Skeletal muscle satellite cell (primary cell): Measurements from ENCODE around the gene MTAP.

Source experiments
- H3K27me3 ChIP-seq: 2 replicates; pipeline ENCODE4 v1.7.0; 2013; ENCODE audit warnings: low read length; ENCODE audit not compliant: control insufficient read depth, insufficient read depth
- H3K36me3 ChIP-seq: 2 replicates; pipeline ENCODE4 v1.7.0; 2013; ENCODE audit warnings: mild to moderate bottlenecking, control low read depth, low read length; ENCODE audit not compliant: insufficient read depth
- H3K4me1 ChIP-seq: 2 replicates; pipeline ENCODE4 v1.7.0; 2013; ENCODE audit warnings: low read length; ENCODE audit not compliant: control insufficient read depth, insufficient read depth
- H3K4me2 ChIP-seq: 2 replicates; pipeline ENCODE4 v1.7.0; 2013; ENCODE audit warnings: mild to moderate bottlenecking, low read length
- H3K4me3 ChIP-seq: 2 replicates; pipeline ENCODE4 v1.7.0; 2013; ENCODE audit warnings: low read length
- H3K9ac ChIP-seq: 2 replicates; pipeline ENCODE4 v1.7.0; 2013; ENCODE audit warnings: mild to moderate bottlenecking, low read depth, low read length, moderate library complexity
- H3K9me3 ChIP-seq: replicated peaks from 2 replicates; pipeline ENCODE4 v1.7.0; 2013; ENCODE audit warnings: mild to moderate bottlenecking, control low read depth, low read length

The MTAP gene

GRCh38 chr9:21804791-21805190 is 2.4 kb downstream of the MTAP start:
- peak overlapping the region; percentile 95 for H3K4me2 ChIP-seq
- peaks cover 23% of the 10 kb centered on the region for H3K36me3 ChIP-seq
- H3K4me1 ChIP-seq, result peaks cover 30% of the 10 kb centered on the region
- no peaks in the 10 kb centered on the region for H3K9me3 ChIP-seq
- H3K27me3 ChIP-seq, result no peaks in the 10 kb centered on the region
- peak overlapping the region; percentile 85 for H3K4me3 ChIP-seq
- no peak overlapping the region for H3K9ac ChIP-seq

- no peak overlapping the region for H3K4me2 ChIP-seq
- no peaks in the 10 kb centered on the region for H3K27me3 ChIP-seq
- H3K36me3 ChIP-seq, result peaks cover 41% of the 10 kb centered on the region
- peaks cover 42% of the 10 kb centered on the region for H3K4me1 ChIP-seq
- no peak overlapping the region for H3K4me3 ChIP-seq
- H3K9me3 ChIP-seq, result no peaks in the 10 kb centered on the region
- H3K9ac ChIP-seq, result no peak overlapping the region
These were observed 4.2 kb downstream of the MTAP start for GRCh38 chr9:21806644-21807043.

- Histone ChIP-seq H3K27me3 (no peaks in the 10 kb centered on the region), H3K9ac (peak overlapping the region; percentile 28), H3K4me3 (no peak overlapping the region), H3K4me1 (peaks cover 39% of the 10 kb centered on the region), H3K9me3 (no peaks in the 10 kb centered on the region), H3K36me3 (peaks cover 44% of the 10 kb centered on the region), H3K4me2 (peak overlapping the region; percentile 63)
These were observed 8.0 kb downstream of the MTAP start for GRCh38 chr9:21810388-21810787.

DNA sequence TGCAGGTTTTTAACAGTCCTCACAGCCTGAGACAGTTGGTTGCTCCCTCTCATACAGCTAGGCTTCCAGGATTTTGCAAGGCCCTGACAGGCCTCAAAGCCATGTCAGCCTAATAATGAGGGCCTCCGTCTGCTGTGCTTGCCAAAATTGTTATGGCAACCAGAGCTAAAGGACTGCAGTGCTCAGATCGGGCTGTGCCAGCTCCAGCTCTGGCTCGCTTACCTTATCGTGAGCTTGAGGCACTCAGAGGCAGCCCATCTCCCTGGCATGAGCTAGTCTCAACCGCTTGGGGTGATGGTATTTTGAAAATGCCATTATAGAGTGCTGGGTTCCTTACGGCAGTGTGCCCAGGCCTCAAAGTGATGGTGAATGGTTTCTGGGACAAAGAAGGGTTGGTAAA is 8.4 kb downstream of the MTAP start:
- Histone ChIP-seq H3K4me2 (no peak overlapping the region), H3K36me3 (peaks cover 45% of the 10 kb centered on the region), H3K27me3 (no peaks in the 10 kb centered on the region), H3K4me3 (no peak overlapping the region), H3K9me3 (no peaks in the 10 kb centered on the region), H3K4me1 (peaks cover 35% of the 10 kb centered on the region), H3K9ac (peak overlapping the region; percentile 28)

DNA sequence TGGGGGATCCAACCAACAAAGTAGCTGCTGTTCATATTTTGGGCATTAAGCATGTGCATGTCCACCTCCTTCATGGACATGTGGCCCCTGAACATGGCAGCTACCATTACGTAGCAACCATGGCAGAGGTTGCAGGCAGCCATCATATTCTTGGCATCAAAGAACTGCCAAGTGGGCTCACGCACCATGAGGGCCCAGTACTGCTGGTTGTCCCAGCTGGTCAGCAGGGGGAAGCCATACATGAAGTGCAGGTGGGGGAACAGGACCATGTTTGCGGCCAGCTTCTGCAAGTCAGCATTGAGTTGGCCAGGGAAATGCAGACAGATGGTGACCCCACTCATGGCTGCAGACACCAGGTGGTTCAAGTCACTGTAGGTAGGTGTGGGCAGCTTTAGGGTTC is 9.5 kb downstream of the MTAP start:
- no peak overlapping the region for H3K4me3 ChIP-seq
- peaks cover 35% of the 10 kb centered on the region for H3K4me1 ChIP-seq
- H3K27me3 ChIP-seq, result no peaks in the 10 kb centered on the region
- H3K9ac ChIP-seq, result peak overlapping the region; percentile 47
- peaks cover 55% of the 10 kb centered on the region for H3K36me3 ChIP-seq
- no peaks in the 10 kb centered on the region for H3K9me3 ChIP-seq
- no peak overlapping the region for H3K4me2 ChIP-seq

DNA sequence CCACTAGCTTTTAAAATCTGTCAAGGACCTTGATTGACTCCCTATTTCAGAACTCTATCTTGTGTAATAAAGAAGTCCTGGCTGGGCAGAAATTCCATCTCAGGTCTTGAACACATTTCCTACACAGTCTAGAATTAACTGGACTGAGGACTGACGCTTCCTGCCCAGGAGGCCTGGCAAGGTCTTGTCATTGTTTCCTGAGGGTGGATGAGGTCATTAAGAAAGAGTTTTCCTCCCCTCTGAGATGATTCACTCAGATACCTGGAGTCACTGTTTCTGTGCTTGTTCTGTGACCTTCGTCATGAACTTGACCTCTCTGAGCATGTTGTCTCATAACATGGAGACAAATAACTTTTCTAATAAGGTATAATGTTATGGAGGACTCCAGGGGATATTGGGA is 10.0 kb downstream of the MTAP start:
- no peak overlapping the region for H3K4me3 ChIP-seq
- H3K4me2 ChIP-seq, result no peak overlapping the region
- no peaks in the 10 kb centered on the region for H3K9me3 ChIP-seq
- peak overlapping the region; percentile 47 for H3K9ac ChIP-seq
- peaks cover 57% of the 10 kb centered on the region for H3K36me3 ChIP-seq
- no peaks in the 10 kb centered on the region for H3K27me3 ChIP-seq
- H3K4me1 ChIP-seq, result peaks cover 35% of the 10 kb centered on the region

DNA sequence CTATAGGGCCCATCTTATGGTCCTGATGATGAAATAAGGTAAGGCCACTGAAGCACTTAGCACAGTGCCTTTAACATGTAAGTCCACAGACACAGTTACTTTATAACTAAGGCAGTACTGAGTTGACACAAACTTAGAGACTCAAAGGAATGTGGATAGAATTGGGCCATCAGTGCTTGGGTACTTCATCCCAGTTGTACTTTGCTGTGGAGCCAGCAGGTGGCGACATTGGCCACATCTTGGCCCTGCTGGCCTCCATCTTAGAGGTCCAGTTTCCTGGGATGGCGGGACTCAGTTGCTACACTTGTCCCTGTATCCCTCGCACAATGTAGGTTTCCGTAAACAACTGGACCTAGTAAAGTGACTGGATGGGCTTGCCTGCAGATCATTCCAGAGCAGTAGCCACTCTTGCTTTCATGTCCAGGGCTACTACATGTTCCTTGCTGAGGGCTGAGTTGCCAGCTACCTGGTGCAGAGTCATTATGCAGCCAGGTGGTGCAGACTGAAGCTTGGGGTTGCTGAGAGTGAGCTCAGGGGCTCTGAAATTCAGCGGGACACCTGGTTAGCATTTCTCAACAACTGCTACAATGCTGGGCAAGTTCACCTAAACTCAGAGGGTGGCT is 10.6 kb downstream of the MTAP start:
- H3K27me3 ChIP-seq, result no peaks in the 10 kb centered on the region
- peaks cover 63% of the 10 kb centered on the region for H3K36me3 ChIP-seq
- no peak overlapping the region for H3K4me3 ChIP-seq
- no peaks in the 10 kb centered on the region for H3K9me3 ChIP-seq
- H3K9ac ChIP-seq, result no peak overlapping the region
- no peak overlapping the region for H3K4me2 ChIP-seq
- H3K4me1 ChIP-seq, result peaks cover 35% of the 10 kb centered on the region

DNA sequence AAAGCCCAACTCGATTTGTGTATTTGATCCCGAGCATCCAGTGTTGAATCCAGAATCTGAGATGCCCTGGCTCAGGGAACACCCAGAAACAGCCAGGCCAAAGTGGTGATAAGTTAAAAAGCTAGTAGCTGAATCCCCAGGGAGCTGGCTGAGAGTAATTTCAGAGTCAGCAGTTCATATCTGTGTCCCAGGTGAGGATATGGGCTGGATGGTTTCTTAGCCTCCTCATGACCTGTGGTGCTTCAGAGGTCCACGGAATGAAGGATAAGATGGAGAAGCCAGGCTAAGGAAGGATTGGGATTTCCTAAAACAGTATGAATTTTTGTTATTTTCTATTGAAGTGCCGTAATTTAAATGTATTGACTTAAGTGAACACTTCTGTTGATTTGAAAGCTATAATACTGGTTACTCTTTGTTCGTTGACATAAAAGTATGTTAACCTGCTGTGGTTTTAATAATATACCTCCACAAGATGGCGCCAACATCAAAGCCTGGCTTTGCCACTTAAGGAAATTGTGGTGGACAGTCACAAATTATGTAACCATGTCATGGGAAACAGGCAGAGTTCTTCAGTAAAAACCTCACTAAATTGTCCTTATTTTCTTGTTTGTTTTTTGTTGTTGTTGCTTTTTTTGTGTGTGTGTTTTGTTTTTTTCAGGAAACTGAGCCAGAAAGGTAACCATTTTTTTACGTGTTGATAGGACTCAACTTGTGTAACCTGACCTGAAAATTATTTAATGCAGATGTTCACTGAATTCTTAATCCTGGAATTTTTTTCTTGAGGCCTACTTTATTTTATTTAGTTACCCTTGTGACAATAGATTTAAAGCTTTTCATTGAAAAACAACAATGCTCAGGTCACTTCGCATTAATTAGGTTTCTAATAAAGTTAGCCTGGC is 11.4 kb downstream of the MTAP start:
- H3K4me3 ChIP-seq, result no peak overlapping the region
- no peaks in the 10 kb centered on the region for H3K27me3 ChIP-seq
- H3K4me2 ChIP-seq, result no peak overlapping the region
- H3K36me3 ChIP-seq, result peaks cover 67% of the 10 kb centered on the region
- no peaks in the 10 kb centered on the region for H3K9me3 ChIP-seq
- H3K4me1 ChIP-seq, result peaks cover 35% of the 10 kb centered on the region
- H3K9ac ChIP-seq, result no peak overlapping the region

DNA sequence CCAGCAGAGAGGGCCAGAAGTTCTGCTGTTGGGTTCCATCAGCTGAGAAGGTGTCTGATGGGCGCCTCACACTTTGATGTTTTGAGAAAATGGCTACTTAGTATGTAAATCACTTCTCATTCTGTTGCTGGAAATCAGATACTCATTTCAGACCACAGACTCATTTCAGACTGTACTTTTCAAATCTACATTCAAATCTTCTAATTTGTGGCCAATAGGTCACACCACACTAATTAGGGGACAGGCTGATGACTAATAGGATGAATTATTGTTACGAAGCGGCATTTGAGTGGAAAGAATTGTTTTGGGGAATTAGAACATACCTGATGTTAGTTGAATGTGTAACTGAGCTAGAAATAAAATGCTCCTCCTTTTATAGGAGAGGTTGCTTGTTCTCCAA is 13.2 kb downstream of the MTAP start:
- H3K9me3 ChIP-seq, result no peaks in the 10 kb centered on the region
- peaks cover 62% of the 10 kb centered on the region for H3K36me3 ChIP-seq
- H3K4me2 ChIP-seq, result no peak overlapping the region
- H3K9ac ChIP-seq, result no peak overlapping the region
- no peak overlapping the region for H3K4me3 ChIP-seq
- H3K4me1 ChIP-seq, result peaks cover 24% of the 10 kb centered on the region
- H3K27me3 ChIP-seq, result no peaks in the 10 kb centered on the region

GRCh38 chr9:21817176-21817575 is 14.7 kb downstream of the MTAP start:
- H3K4me2 ChIP-seq, result no peak overlapping the region
- H3K4me3 ChIP-seq, result no peak overlapping the region

DNA sequence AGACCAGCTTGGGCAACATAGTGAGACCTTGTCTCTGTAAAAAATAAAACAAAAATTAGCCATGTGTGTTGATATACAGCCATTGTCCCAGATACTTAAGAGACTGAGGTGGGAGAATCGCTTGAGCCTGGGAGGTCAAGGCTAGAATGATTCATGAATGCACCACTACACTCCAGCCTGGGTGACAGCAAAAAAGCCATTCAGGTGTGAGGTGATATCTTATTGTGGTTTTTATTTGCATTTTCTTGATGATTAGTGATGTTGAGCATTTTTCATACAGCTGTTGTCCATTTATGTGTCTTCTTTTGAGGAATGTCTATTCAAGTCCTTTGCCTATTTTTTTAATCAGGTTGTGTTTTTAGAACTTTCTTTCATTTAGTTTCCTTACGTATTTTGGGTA is 23.2 kb downstream of the MTAP start:
- H3K36me3 ChIP-seq, result peaks cover 41% of the 10 kb centered on the region

More at GRCh38 chr9:21817176-21817575, 14.7 kb downstream of the MTAP start:
- H3K9ac ChIP-seq, result no peak overlapping the region
- H3K9me3 ChIP-seq, result no peaks in the 10 kb centered on the region
- H3K4me1 ChIP-seq, result peaks cover 11% of the 10 kb centered on the region
- peaks cover 46% of the 10 kb centered on the region for H3K36me3 ChIP-seq
- H3K27me3 ChIP-seq, result no peaks in the 10 kb centered on the region

More for the DNA sequence above, 23.2 kb downstream of the MTAP start:
- no peak overlapping the region for H3K4me2 ChIP-seq
- no peak overlapping the region for H3K9ac ChIP-seq
- no peaks in the 10 kb centered on the region for H3K27me3 ChIP-seq
- no peak overlapping the region for H3K4me3 ChIP-seq
- peaks cover 8% of the 10 kb centered on the region for H3K4me1 ChIP-seq
- H3K9me3 ChIP-seq, result no peaks in the 10 kb centered on the region
